ENCODE measurements around the gene S1PR5. TPM values are rescaled to one million over a fixed set of nuclear protein-coding genes. Genes with fewer than 3 reads are reported as not detected.
A peak's percentile ranks its signal among the peaks of the same experiment; 100 is the strongest.
"Not testable (repeated sequence)": the region's sequence is repeated elsewhere in the genome, so short reads cannot be mapped to it uniquely, and the experiment has no call there.

S1PR5 gene
- total RNA-seq, 1 donor from 2014 or later: not detected

- DNase-seq (ENCODE audit: low read depth): no peak
- no peak overlapping the region for H3K4me3 ChIP-seq (ENCODE audit: low read depth, low read length)
- no peak for TF ChIP-seq CTCF (conservative IDR thresholded peaks at IDR 0.05; ENCODE audit: low read depth, low read length)
Measured at GRCh38 chr19:10552510-10553053, 35.3 kb upstream of the S1PR5 start.

GRCh38 chr19:10551698-10552301 lies 34.6 kb upstream of the S1PR5 start:
- DNase-seq (ENCODE audit: low read depth): no peak
- TF ChIP-seq CTCF (conservative IDR thresholded peaks at IDR 0.05; ENCODE audit: low read depth, low read length): peak; percentile 43
- no peak overlapping the region for H3K4me3 ChIP-seq (ENCODE audit: low read depth, low read length)

GRCh38 chr19:10551006-10551405 lies 33.8 kb upstream of the S1PR5 start:
- DNase-seq (ENCODE audit: low read depth): not testable (repeated sequence)

GRCh38 chr19:10550336-10550735 lies 33.1 kb upstream of the S1PR5 start:
- no peak overlapping the region for H3K4me3 ChIP-seq (ENCODE audit: low read depth, low read length)
- no peak for DNase-seq (ENCODE audit: low read depth)
- no peak for TF ChIP-seq CTCF (conservative IDR thresholded peaks at IDR 0.05; ENCODE audit: low read depth, low read length)

More at GRCh38 chr19:10551006-10551405, 33.8 kb upstream of the S1PR5 start:
- H3K4me3 ChIP-seq (ENCODE audit: low read depth, low read length): not testable (repeated sequence)

GRCh38 chr19:10549733-10550132 lies 32.5 kb upstream of the S1PR5 start:
- no peak overlapping the region for H3K4me3 ChIP-seq (ENCODE audit: low read depth, low read length)
- no peak for TF ChIP-seq CTCF (conservative IDR thresholded peaks at IDR 0.05; ENCODE audit: low read depth, low read length)
- no peak for DNase-seq (ENCODE audit: low read depth)

- no peak for TF ChIP-seq CTCF (conservative IDR thresholded peaks at IDR 0.05; ENCODE audit: low read depth, low read length)
- H3K4me3 ChIP-seq (ENCODE audit: low read depth, low read length): no peak overlapping the region
- DNase-seq (ENCODE audit: low read depth): no peak
Measured at GRCh38 chr19:10548746-10549276, 31.6 kb upstream of the S1PR5 start.

GRCh38 chr19:10546817-10547216 lies 29.6 kb upstream of the S1PR5 start:
- H3K4me3 ChIP-seq (ENCODE audit: low read depth, low read length): no peak overlapping the region
- TF ChIP-seq CTCF (conservative IDR thresholded peaks at IDR 0.05; ENCODE audit: low read depth, low read length): no peak
- DNase-seq (ENCODE audit: low read depth): no peak
